ENCODE measurements around the gene APBA1. TPM values are rescaled to one million over a fixed set of nuclear protein-coding genes. Genes with fewer than 3 reads are reported as not detected.

Gene APBA1
- total RNA-seq, 1 donor from 2014 or later: 0.51 TPM

DNA sequence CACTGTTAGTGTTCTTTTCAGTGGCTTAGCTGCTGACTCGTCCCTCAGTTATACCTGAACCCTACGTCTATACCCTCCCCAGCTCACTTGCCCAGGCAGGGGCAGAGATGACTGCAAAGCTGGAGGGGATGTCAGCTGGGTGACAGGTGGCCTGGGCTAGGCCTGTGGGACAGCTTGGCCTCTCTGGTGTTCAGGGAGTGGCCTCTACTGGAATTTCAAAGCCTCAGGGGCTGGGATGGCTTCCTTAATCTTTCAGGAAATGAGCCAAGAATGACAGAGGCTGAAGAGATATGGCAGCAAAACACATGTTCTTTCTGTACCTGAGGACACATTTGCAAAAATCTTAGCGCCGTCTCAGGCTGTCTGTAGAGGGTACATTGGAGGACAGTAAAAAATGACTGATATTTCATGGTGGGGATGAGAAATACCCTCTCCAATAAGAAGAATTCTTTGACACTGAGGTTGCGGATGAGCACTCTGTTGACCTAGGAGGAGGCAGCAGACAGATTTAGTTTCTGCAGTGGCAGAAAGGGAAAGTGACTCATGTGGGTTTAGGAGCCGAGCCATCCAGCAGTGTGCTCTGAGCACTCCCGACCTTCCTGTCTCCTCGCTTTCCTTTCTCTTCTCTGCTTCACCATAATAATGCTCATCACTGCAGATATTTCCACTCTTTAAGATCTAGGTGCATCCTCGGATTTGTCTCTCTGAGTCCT, 292.7 kb downstream of the APBA1 start:
- H3K27ac Mint-ChIP-seq: no peak overlapping the region

DNA sequence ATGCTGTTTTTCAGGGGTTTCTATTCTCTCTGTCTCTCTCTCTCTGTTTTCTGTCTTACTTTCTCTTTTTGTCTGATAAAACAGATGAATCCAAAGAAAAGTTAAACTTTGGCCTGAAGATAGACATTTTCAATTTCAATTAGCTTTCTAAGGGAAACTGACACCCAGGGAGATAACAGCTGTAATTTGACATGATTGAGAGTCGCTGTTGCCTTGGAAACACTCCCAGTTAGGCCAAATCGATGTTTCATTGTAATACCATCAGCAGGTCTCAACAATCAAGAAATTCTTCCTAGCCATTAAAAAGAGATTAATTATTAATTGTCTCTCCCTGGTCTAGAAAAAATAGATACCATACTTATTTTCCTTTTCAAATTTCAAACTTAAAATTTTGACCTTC, 294.2 kb downstream of the APBA1 start:
- Mint-ChIP-seq H3K9me3 (no peaks in the 10 kb centered on the region), H3K4me3 (no peak overlapping the region), H3K4me1 (no peaks in the 10 kb centered on the region), H3K36me3 (ENCODE audit: low read depth) (no peaks in the 10 kb centered on the region), H3K27ac (no peak overlapping the region), H3K27me3 (peaks cover 2% of the 10 kb centered on the region)
- no peak for DNase-seq
- intact Hi-C loops (cut with micrococcal nuclease): no loop called here

More for the DNA sequence above, 292.7 kb downstream of the APBA1 start:
- intact Hi-C loops (cut with micrococcal nuclease): no loop called here
- Mint-ChIP-seq H3K36me3 (ENCODE audit: low read depth) (no peaks in the 10 kb centered on the region), H3K4me3 (no peak overlapping the region), H3K27me3 (peaks cover 2% of the 10 kb centered on the region), H3K4me1 (no peaks in the 10 kb centered on the region), H3K9me3 (no peaks in the 10 kb centered on the region)
- no peak for DNase-seq

Other genes with a start within 250 kb of the APBA1 start
- 51.0 and 56.1 TPM in 2 replicates for gene PTAR1, start 87.6 kb upstream of the APBA1 start, total RNA-seq
- not detected in 2 replicates for gene CFAP95, start 148.4 kb upstream of the APBA1 start, total RNA-seq

Measured in activated CD4-positive, alpha-beta T cell treated with anti-CD3 and anti-CD28 coated beads, Interleukin-2, amount 10 ng/mL, durations not matched to agents 24 days and 14 days (primary cell).